GM18502 (cell line): ENCODE data around the gene CTRL.
A peak's percentile ranks its signal among the peaks of the same experiment; 100 is the strongest.
"Not testable (repeated sequence)": the region's sequence is repeated elsewhere in the genome, so short reads cannot be mapped to it uniquely, and the experiment has no call there.

Experiments used
- ATAC-seq: cut with Tn5 transposase; IDR thresholded peaks from one replicate; pipeline ENCODE4 v1.9.1; 2021; ENCODE audit warnings: mild to moderate bottlenecking; ENCODE audit not compliant: unreplicated experiment, poor library complexity

CTRL gene

GRCh38 chr16:67942510-67943255 lies 11.0 kb upstream of the CTRL start:
- ATAC-seq, result no peak

GRCh38 chr16:67942200-67942509 lies 10.5 kb upstream of the CTRL start:
- no peak for ATAC-seq

DNA sequence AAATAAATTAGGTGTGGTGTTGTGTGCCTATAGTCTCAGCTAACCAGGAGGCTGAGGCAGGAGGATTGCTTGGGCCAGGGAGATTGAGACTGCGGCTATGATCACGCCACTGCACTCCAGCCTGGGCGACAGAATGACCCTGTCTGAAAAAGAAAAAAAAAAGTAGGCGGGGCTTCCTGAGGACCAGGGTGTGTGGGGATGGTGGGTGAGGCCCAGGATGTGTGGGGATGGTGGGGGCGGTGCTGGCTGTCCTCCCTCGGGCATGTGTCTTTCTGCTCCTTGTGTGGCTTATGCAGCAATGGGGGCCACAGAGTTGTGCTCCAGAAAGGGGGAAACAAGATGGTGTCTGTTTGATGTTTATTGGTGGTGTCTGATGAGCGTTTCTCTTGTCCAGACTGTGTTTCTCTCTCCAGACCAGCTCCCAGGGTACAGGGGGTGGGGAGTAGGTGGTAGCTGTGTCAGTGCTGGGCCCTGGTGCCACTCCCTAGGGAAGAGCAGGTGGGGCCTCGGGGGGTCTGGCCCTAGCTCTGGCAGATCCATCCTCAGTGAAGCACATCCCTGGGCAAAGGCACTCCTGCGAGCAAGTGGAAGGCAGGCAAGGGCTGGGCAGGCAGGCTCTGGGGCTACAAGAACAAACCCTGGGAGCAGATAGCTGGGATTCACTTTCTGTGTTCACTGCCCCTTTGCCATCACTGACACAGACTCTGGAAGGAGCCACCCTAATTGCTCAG lies 10.0 kb upstream of the CTRL start:
- no peak for ATAC-seq

DNA sequence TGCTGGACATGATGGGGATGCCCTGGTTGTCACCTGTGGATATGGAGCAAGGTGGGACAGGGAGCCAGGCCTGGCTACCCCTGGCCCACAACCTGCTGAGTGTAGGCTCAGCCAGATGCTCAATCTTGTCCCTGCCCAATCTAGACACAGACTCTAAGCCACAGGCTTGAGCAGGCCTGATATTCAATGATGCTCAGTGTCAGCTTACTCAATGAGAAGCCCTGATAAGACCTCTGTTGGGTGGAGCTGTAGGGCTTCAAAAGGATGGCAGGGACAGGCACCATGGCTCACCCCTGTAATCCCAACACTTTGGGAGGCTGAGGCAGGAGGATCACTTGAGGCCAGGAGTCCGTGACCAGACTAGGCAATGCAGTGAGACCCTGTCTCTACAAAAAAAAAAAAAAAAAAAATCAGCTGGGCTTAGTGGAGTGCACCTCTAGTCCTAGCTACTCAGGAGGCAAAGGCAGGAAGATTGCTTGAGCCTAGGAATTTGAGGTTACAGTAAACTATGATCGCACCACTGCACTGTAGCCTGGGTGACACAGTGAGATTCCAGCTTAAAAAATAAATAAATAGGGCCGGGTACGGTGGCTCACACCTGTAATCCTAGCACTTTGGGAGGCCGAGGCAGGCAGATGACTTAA lies 8.9 kb upstream of the CTRL start:
- ATAC-seq, result no peak

- no peak for ATAC-seq
These were observed 8.1 kb upstream of the CTRL start for GRCh38 chr16:67939507-67940445.

- not testable (repeated sequence) for ATAC-seq
These were observed 6.1 kb upstream of the CTRL start for GRCh38 chr16:67937713-67938112.

GRCh38 chr16:67936880-67937605 lies 5.4 kb upstream of the CTRL start:
- ATAC-seq, result peak; percentile 56

DNA sequence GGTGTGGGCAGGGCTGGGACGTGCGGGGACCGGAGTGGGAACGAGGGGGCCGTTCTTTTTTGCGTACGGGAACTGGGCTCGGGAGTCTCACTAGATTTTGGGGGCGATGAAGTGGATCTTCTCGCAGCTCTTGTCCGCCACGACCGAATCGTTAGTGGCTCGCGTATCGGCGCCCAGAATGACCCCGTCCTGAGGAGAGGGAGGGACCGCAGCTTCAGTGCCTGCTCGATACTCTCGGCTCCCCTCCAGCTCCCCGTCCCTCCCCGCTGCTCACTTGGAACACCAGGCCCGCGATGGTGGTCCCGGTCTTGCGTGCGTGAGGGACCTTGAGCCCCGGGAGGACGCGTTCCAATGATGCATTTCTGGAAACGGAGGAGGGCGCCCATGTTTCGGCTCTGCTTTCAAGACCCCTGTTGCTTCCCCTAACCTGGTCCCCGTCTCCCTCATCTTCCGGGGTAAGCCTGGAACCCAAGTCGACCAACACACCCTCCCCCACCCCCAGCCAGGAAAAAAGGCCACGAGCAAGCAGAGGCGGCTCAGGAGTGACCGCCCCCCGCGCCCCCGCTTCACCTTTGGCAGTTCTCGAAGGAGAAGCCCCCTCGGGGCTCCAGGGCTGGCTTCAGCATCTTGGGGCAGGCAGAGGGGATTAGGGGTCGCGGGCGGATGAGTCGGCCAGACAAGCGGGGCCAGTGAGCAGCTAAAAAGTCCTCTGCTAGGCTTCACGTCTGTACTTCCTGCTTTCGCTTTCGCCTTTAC lies 4.6 kb upstream of the CTRL start, which contains the start of gene PSMB10:
TSS of gene PSMB10 (minus strand) at position 727 of the 756 bp plus-strand sequence. CDS start at position 626, 101 bp downstream.
- ATAC-seq, result peak; percentile 2

- ATAC-seq, result peak; percentile 89
These were observed 3.9 kb upstream of the CTRL start for GRCh38 chr16:67935402-67936123.

DNA sequence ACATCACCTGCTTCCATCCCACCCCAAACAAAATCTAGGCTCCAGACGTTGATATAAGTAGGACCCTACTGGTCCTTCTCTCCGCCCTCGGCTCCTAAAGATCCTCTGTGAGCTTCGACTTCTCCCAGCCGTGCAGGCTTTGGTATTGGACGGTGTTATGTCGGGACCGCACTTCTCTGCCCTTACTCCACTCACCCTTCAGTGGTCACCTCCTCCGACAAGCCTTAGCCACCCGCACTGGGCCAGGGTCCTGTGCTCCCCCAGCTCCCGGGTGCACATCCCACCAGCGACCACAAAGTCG lies 3.4 kb upstream of the CTRL start:
- no peak for ATAC-seq

DNA sequence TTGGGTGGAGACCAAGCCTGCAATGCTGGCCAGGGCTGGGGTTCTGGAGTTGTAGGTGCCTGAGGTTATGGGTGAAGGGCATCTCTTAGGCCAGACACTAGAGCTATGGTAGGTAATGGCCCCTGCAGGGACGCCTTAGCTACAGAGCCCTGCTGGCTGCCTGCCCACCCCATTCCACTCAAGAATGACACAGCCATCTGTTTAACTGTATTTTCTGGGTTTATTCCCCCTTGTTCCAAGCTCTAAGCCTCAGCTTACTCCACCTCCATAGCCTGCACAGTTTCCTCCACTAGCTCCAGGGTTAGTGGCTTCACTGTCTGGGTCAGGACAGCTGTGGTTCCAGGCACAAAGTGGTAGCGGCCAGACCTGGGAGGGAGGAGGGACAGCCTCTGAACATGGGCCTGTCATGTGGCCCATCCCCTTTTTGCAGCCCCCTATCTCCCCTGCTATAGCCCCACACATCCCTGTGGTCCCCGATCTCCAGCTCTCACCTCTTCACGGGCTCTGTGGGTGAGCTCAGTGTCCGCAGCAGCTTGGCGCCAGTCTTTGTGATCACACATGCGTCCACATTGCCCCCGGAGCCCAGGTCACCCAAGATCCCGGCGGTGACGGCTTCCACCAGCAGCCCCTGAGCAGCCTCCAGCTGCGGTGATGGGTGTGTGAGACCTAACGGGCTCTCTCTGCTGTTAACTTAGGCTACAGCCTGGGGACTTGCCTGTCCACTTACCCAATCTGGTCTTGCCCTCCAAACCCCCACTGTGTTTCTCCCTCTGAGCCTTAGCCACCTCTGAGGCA lies 2.8 kb upstream of the CTRL start:
- no peak for ATAC-seq

DNA sequence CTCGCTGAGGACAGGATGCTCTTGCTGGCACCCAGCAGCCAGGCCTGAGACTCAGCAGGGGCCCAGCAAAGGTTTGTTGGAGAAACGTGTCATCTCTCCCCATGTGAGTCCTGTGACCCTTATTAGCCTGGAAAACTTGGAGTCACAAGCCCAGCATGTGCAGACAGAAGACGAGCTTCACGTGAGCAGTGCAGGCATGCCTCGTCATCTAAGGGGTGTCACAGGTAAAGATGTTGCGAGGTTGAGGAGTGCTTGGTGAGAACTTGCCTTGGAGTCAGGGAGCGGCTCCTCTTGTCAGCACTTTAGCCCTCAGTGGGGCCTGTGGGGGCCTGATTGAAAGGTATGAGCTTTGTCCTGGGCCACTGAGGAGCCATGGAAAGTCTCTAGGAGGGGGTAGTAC lies 2.1 kb upstream of the CTRL start:
- ATAC-seq, result no peak

GRCh38 chr16:67932462-67932840 lies 789 bp upstream of the CTRL start:
- no peak for ATAC-seq

DNA sequence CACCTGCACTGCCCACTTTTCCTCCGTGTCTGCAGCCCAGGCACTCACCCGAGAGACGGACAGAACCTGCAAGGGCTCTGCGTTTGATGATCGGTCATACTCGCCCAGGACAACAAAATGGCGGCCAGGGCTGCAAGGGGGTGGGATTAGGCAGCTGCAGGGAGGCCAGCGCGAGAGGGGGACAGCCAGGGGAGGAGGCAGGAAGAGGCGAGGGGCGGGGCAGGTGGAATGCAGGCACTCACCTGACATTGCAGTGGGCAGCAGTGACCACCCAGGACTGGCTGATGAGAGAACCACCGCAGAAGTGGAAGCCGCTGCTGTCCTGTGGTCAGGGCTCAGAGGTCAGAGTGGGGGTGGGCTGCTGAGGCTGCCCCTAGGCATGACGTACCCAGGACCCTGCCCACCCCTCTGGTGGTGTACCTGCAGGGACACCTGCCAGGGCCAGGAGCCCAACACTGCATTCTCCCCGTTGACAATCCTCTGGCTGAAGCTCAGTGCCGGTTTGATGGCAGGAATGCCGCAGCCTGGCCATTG lies 917 bp downstream of the CTRL start:
- no peak for ATAC-seq

DNA sequence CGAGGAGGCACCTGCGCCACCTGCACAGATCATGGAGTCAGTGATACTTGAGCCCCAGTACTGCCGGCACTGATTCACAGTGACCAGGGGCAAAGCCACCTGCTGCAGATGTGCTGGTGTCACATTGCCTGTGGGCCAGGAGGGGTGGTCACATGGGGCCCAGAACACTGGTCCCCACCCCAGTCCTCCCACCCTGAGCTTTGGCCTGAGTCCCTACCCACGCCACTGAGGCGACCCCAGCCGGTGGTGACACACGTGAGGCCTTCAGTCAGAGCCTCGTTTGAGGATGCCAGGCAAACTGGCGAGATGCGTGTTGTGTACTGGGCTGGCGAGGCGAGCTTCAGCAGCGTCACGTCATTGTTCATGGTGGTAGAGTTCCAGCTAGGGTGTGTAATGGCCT lies 1.5 kb downstream of the CTRL start:
- ATAC-seq, result no peak

- ATAC-seq, result peak; percentile 62
These were observed 2.9 kb downstream of the CTRL start for GRCh38 chr16:67928561-67929364.

GRCh38 chr16:67928147-67928546 lies 3.5 kb downstream of the CTRL start:
- no peak for ATAC-seq
